Stimulated activated naive CD4-positive, alpha-beta T cell (primary cell): ENCODE data around the gene EXOC4.
"Not testable (repeated sequence)": the region's sequence is repeated elsewhere in the genome, so short reads cannot be mapped to it uniquely, and the experiment has no call there.

Experiments
- DNase-seq, 6 experiments: peaks; one replicate each; lab custom pipeline; 2025; lab: John Stamatoyannopoulos, UW

EXOC4 gene

DNA sequence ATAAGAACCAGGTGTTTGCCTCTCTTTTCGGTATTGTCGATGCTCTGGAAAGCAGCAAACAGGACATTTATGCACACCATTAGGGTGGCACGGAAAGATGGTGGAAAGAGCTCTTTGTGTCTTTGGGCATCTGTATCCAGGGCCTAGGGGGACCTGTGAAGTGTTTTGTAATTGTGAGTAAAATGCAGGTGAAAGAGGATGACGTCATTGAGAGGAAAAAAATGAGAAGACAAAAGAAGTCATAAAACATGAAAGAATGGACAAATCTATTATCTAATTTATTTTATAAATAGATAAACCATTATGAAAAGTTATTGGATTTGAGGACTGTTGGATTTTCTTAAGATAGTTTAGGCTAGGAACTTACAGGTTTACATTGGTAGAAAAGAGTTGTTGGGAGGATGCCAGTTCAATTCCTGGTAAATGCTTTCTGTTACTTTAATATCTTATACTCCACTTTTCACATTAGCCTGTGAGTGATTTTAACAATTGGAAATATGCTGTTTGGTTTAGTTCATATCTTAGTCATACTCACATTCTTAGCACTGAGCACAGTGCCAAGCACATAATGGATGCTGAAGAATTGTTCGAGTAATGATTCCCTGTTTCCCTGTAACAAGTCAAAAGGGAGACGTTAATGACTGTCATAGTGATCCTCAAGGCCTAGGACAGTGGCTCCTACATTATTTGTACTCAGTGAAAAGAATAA, 62.6 kb downstream of the EXOC4 start:
- no peak for DNase-seq

DNA sequence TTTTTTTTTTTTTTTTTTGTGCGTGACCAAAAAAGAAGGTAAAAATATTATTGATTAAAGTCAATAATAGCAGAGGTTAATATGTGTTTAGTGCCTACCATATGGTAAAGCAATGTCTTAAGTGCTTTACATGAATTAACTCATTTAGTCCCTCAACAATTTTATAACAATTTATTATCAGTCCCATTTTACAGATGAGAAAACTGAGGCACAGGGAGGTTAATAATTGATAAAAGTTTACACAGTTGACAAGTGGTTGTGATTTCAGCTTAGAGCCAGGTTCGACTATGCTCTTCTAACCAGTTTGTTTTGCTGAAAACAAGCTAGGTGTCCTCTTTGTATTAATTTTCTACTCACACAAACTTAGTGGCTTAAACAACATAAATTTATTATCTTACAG, 67.0 kb downstream of the EXOC4 start:
- DNase-seq = no peak

DNA sequence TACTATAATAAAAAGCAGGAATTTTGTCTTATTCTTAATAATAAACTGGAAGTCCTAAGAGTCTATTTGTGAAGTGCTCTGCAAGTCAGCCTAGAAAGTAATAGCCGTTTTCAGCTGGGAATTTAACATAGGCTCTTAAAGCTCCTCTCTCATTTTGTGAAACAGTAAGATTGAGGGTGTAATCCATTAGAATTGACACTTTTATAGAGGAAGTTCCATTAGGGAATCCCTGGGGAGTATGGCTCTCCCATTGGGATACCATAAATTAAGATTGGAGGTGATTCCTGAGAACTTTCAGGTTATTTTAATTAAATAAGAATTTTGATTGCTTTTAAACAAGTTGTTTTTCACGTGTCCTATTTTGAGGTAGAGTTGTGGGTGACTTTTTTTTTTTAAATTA, 68.0 kb downstream of the EXOC4 start:
- DNase-seq = no peak

DNA sequence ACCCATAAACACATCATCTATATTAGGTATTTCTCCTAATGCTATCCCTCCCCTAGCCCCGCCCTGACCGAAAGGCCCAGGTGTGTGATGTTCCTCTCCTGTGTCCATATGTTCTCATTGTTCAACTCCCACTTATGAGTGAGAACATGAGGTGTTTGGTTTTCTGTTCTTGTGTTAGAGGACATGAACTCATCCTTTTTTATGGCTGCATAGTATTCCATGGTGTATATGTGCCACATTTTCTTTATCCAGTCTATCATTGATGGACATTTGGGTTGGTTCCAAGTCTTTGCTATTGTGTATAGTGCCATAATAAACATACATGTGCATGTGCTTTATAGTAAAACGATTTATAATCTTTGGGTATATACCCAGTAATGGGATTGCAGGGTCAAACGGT, 68.5 kb downstream of the EXOC4 start:
- not testable (repeated sequence) for DNase-seq

DNA sequence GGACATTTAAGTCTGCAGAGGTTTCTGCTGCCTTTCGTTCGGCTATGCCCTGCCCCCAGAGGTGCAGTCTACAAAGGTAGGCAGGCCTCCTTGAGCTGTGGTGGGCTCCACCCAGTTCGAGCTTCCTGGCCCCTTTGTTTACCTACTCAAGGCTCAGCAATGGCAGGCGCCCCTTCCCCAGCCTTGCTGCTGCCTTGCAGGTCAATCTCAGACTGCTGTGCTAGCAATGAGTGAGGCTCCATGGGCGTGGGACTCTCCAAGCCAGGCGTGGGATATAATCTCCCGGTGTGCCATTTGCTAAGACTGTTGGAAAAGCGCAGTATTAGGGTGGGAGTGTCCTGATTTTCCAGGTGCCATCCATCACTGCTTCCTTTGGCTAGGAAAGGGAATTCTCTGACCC, 73.9 kb downstream of the EXOC4 start:
- DNase-seq = not testable (repeated sequence)

DNA sequence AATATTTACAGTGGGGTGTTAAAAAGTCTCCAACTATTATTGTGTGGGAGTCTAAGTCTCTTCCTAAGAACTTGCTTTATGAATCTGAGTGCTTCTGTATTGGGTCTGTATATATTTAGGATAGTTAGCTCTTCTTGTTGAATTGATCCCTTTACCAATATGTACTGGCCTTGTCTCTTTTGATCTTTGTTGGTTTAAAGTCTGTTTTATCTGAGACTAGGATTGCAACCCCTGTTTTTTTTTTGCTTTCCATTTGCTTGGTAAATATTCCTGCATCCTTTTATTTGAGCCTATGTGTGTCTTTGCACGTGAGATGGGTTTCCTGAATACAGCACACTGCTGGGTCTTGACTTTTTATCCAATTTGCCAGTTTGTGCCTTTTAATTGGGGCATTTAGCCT, 75.1 kb downstream of the EXOC4 start:
- not testable (repeated sequence) for DNase-seq

DNA sequence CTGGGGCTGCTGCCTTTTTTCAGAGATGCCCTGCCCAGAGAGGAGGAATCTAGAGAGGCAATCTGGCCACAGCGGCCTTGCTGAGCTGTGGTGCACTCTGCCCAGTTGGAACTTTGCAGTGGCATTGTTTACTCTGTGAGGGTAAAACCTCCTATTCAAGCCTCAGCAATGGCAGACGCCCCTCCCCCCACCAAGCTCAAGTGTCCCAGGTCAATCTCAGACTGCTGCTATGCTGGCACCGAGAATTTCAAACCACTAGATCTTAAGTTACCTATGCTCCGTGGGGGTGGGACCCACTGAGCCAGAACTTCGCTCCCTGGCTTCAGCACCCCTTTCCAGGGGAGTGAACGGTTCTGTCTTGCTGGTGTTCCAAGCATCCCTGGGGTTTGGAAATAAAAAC, 77.2 kb downstream of the EXOC4 start:
- no peak for DNase-seq

DNA sequence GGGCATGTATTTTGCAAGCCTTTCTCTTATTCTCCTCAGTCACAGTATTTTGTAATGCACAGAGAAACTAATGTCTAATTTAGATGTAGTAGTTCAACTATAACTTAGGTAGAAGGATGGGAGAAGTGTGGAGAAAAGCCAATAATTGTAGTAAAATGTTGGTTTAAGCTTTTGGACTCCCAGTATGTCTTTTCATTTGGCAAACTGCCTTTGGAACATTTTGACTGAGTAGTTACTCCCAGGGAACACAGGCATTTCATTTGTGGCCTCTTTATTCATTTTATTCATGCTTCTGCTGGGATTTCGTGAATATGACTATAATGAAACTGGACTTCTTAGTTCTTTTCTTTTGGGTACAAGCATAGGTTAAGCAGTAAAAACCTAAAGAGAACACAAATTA, 79.0 kb downstream of the EXOC4 start:
- no peak for DNase-seq

DNA sequence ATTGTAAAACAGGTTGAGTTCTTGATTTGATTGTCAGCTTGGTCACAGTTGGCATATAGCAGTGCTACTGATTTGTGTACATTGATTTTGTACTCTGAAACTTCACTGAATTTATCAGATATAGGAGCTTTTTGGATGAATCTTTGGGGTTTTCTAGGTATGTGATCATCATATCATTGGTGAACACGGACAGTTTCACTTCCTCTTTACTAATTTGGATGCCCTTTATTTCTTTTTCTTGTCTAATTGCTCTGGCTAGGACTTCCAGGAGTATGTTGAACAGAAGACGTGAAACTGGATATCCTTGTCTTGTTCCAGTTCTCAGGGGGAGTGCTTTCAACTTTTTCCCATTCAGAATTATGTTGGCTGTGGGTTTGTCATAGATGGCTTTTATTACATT, 86.9 kb downstream of the EXOC4 start:
- DNase-seq = no peak

DNA sequence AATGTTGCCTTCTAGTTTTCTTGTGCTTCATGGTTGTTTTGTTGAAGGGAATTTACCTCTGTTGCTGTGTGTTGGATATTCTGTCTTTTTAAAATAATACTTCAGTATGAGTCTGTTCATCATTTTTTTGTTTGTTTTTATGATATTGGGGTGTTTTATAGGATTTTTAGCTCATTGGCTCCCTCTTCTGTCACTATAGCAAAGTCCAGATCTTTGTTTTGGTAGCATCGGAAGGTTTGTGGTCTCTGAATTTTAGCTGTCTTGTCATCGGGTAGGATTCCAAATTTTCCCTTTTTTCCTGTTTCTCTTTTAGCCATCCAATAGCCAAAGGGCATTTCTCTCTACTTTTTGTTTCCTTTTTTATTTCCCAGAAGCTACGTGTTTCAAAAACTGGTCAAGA, 91.4 kb downstream of the EXOC4 start:
- DNase-seq = no peak

DNA sequence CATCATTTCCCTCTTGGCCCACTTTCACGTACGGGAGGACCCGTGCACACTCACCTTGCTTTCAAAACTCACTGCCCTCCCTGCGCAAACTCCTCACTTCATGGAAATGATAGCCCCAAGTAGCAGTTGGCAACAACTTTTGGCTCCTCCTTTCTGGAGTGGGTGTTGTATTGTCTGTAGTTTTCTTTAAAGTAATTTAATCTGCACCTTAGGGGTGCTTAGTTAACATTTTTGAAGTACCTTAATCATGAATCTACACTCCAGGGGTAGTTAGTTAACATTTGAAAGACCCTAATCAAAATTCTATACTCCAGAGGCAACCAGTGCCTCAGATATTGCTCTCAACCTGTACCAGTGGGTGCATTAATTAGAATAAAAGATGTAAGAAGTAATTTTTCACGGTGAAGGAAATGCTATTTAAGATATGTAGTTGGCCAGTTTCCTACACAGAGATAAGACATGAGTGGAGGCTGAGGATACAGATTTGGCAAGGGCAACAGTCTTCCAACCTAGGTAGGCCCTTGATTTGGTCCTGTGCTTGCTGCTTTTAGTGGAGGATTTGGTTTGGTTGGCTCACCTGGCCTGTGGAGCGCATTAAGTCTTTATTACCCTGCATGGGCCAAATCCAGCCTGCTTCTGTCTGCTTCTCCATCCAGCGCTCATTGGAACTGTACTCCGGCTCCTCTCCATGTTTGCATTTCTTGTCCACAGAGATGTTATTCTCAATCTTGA, 93.0 kb downstream of the EXOC4 start:
- DNase-seq = no peak

DNA sequence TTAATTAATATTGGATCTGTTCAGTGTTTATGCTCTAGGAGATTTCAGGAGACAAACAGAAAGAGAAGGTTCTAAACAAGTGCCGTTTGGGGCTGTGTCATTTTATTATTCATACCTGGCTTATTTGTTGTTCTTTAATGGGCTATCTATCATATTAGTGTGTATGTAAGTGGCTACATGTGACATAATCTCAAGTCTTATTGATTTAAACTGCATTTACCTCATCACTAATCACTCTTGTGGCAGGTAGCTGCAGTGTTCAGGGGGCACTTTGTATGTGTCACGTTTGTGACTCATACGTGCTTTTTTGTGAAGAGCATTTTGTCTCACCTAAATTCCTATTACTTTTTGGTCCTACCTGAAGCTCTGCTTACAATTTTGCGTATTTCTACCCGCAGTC, 95.4 kb downstream of the EXOC4 start:
- no peak for DNase-seq

DNA sequence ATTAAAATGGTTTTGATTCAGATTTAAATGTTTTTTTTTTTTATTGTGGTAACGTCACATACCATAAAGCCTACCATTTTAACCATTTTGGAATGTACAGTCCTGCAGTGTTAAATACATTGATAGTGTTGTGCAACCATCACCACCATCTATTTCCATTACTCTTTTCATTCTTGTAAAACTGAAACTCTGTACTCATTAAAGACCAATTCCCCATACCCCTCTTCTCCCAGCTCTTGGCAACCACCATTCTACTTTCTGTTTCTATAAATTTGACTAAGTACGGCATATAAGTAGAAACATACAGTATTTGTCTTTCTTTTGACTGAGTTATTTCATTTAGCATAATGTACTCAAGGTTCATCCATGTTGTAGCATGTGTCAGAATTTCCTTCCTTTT, 96.2 kb downstream of the EXOC4 start:
- no peak for DNase-seq

DNA sequence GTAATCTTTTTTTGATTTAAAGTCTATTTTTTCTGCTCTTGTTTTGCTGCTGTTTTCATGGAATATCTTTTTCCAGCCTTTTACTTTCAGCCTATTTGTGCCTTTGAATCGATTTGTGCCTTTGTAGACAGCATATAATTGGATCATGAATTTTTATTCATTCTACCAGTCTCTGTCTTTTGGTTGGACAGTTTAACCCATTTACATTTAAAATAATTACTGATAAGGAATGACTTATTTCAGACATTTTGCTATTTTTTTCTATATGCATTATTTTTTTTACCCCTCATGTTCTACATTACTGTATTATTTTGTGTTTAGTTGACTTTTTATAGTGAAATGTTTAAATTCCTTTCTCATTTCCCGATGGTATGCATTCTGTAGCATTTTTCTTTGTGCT, 99.6 kb downstream of the EXOC4 start:
- DNase-seq = no peak

DNA sequence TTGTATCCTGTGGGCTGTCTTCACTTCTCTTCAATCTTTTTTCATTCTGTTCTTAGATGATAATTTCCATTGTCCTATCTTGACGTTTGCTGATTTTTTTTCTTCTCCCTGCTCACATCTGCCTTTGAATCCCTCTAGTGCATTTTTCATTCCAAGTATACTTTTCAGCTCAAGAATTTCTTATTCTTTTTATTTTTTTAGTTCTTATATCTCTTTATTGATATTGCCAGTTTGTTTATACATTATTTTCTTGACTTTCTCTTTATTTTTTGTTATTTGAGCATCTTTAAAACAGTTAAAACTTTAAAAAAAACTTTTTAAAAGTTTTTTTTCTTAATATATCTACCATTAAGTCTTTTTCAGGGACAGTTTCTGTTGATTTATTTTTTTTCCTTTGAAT, 100.9 kb downstream of the EXOC4 start:
- no peak for DNase-seq

DNA sequence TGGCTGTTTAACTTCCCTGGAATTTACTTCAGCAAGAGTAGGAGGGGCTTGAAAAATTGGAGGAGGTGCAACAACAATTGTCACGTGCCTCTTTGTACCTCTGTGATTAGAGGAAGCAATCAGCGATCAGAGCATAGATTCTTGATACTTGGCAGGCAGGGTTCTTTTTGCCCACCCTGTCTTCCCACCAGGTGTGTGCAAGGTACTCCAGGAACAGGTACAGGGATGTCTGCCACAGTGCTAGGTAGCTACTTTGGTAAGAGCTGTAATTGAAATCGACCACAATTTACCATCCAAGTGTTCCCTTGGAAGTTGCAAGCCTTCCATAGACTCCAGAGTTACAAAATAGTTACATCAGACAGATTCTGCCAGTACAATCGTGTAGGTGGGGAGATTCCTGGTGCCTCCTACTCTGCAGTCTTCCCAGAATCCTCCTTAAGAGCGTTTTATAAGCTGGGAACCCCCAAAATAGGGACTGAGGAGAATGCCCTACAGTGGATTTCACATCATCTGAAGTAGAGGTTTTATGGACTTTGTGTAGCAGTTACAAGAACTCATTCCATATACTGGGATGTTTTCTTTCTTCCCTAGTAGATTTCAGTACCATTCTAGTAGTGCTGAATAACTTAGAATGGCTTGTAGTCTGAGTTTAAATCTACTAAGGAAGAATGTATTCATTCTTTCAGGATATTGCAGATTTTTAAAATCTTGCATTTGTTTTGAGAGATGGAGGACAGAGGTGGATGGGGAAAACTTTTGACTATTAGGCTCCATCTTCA, 101.9 kb downstream of the EXOC4 start:
- DNase-seq = no peak

DNA sequence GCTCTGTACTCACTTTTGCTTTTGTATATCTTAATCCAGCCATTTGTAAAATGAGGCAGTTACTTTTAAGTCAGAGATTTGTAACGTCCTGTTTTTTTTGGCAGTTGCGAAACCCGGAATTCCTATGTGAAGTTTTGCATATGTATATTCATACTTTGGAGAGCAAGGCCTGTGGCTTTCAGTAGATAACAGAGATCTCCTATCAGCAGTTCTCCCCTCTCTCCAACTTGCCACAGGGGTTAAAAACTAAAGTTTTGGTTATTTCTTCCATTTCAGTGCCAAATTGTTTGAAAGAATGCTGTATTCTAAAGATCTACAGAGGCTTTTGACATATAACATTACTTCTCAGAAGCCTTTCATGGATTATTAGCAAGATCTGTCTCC, 102.4 kb downstream of the EXOC4 start:
- no peak for DNase-seq

DNA sequence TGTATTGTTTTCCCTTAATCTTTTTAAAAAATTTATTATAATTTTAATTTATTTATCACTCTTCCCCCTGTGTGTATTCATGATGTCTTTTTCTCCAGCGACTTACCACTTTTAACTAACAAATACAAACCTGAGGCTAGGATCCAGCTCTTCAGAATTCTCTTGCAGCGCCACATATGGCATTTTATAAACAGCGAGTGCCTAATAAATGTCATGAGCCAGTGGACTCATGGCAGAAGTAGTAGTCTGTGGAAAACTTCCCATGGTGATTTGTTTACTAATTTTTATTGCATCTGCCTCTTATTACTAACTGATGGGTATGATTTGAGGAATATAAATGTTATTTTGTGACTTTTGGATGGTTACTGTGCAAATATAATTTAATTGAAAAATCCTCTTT, 102.9 kb downstream of the EXOC4 start:
- no peak for DNase-seq

DNA sequence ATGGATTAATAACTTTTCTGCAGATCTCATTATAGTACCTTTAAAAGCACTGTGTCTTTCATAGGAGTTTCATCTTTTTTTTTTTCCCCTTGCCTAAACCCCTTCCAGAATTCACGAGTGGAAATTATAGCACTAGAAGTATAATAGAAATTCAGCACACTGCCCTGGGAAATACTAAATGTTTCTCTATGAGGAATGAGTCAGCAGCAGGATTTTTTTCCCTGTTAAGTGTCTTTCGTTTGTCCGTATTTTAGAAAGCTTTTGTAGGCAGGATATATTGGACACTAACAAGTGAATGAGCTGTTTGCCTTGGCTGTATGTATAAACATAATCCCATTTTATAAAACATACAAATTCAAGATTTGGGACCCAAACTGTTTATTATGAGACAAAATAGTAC, 105.8 kb downstream of the EXOC4 start:
- no peak for DNase-seq

DNA sequence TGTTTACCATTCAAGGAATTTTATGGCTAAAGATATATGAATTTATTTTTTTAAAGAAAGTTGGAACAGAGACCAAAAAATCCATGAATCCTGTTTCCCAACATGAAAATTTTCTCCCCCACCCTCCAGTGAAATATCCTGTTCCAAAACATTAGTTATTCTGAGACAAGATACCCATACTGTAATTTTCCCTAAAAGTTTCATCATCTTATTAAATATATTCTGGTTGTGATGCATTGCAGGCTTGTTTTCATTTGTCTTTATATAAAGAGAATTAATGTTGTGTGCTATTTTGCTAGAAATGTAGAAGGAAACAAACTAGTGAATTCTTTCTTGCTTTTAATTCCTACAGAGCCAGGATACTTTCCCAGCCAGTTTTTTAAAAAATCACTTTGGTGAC, 106.6 kb downstream of the EXOC4 start:
- no peak for DNase-seq

DNA sequence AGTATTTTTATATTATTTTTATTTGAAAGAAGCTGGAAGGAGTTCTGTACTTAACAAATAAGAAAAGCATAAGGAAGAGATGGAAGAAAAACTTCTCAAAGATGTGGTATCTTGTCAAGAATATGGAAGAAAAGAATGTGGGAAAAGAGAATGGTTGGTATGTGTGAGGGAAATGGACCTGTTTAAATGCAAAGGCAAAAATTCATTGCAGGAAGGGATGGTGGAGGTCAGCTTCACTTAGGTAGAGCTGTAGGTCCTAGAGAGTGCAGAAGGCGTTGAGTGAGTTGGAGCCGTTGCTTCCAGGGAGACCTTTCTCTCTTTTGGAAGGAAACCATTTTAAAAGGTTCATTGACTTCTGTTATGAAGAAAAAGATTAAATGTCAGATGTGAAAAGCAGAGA, 107.3 kb downstream of the EXOC4 start:
- DNase-seq = no peak

DNA sequence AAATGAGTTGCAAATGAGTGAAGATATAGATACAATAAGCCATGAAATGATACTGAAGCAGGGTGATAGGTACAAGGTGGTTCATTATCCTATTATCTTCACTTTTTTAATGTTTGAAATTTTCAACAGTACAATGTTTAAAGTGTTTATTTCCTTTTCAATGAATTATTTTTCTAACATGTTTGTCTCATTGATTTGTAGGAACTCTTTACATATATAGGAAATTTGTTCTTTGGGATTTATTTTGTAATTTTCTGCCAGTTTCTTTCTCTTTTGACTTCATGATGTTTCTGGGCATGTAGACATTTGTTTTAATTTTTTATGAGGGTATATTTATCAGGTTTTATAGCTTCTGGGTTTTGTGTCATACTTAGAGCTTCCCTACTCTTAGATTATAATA, 108.9 kb downstream of the EXOC4 start:
- no peak for DNase-seq
